ENCODE data around the gene PRKACB.
"Not testable (repeated sequence)": the region's sequence is repeated elsewhere in the genome, so short reads cannot be mapped to it uniquely, and the experiment has no call there.

PRKACB gene

GRCh38 chr1:84272401-84272800, 128.3 kb downstream of the PRKACB start:
- DNase-seq = no peak

- no peak for DNase-seq
These were observed 133.4 kb downstream of the PRKACB start for GRCh38 chr1:84277343-84278059.

- DNase-seq = no peak
These were observed 134.8 kb downstream of the PRKACB start for GRCh38 chr1:84278905-84279304.

GRCh38 chr1:84280912-84281311, 136.8 kb downstream of the PRKACB start:
- no peak for DNase-seq

GRCh38 chr1:84282780-84283333, 138.8 kb downstream of the PRKACB start:
- no peak for DNase-seq

- no peak for DNase-seq
These were observed 139.3 kb downstream of the PRKACB start for GRCh38 chr1:84283381-84283780.

GRCh38 chr1:84286071-84286470, 142.0 kb downstream of the PRKACB start:
- no peak for DNase-seq

GRCh38 chr1:84287389-84287788, 143.3 kb downstream of the PRKACB start:
- DNase-seq = not testable (repeated sequence)

Measured in NCI-H1048 (cell line).